Measurements from ENCODE around the gene ZNF653.

ZNF653 gene

GRCh38 chr19:11549386-11549953 is 43.8 kb upstream of the ZNF653 start:
- TF ChIP-seq CTCF (IDR thresholded peaks at IDR 0.05; ENCODE audit: low read depth, low read length): no peak
- H3K4me3 ChIP-seq (ENCODE audit: low read depth, low read length): no peak overlapping the region

- no peak overlapping the region for H3K4me3 ChIP-seq (ENCODE audit: low read depth, low read length)
- TF ChIP-seq CTCF (IDR thresholded peaks at IDR 0.05; ENCODE audit: low read depth, low read length): no peak
Observed at GRCh38 chr19:11547929-11548700, 42.5 kb upstream of the ZNF653 start.

DNA sequence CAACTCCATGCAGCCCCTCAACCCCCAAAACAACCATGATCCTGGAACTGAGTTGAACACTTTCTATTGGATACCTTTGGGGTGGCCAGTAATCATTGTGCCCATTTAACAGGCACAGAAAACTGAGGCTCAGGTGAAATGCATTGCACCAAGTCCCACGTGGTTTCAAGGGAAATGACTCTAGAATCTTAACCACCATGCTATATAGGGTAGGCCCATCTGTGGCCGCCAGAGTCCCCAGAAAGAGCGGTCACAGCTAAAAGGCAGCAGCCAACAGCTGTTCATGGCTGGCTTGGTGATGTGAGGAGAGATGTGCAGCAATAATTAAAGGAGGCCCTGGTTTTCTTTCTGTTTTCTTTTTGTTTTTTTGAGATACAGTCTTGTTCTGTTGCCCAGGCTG is 35.6 kb upstream of the ZNF653 start:
- no peak overlapping the region for H3K4me3 ChIP-seq (ENCODE audit: low read depth, low read length)
- no peak for TF ChIP-seq CTCF (IDR thresholded peaks at IDR 0.05; ENCODE audit: low read depth, low read length)

GRCh38 chr19:11540645-11541044 is 35.0 kb upstream of the ZNF653 start:
- no peak overlapping the region for H3K4me3 ChIP-seq (ENCODE audit: low read depth, low read length)
- no peak for TF ChIP-seq CTCF (IDR thresholded peaks at IDR 0.05; ENCODE audit: low read depth, low read length)

DNA sequence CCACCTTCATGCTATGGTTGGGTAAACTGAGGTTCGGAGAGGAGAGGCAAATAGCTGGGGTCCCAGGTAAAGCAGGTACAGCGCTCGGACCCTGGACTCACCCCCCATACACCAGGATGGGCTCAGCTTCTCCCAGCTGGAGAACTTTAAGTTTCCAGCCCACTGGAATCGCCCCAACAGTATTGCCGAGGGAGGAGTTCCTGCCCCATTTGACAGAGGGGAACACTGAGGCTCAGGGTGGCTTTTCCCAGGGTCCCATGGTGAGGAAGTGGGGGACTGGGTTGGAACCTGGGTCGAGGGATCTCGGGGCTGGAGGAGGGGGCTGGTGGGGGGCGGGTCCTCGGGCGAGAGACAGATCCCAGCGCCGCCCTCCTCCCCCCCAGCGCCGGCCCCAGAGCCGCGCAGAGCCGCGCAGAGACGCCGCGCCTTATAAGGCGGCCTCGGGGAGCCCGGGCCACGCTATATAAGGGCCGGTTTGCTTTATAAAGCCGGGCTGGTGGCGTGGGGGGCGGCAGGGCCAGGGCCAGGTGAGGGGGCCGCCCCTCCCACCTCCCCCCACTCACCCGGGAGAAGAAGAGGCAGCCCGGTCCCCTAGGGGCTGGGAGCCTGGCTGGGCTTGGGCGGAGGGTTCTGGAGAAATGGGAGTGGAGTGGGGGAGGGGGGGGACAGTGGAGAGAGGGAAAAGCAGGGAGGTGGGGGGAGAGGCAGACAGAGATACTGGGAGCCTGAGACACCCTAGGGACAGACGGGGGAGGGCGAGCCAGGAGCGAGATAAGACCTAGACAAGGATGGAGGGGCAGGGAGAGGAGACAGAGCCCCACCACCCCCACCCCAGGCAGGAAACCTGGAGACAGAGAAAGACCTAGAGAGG is 34.1 kb upstream of the ZNF653 start:
- H3K4me3 ChIP-seq (ENCODE audit: low read depth, low read length): peak overlapping the region; percentile 63
- TF ChIP-seq CTCF (IDR thresholded peaks at IDR 0.05; ENCODE audit: low read depth, low read length): no peak

DNA sequence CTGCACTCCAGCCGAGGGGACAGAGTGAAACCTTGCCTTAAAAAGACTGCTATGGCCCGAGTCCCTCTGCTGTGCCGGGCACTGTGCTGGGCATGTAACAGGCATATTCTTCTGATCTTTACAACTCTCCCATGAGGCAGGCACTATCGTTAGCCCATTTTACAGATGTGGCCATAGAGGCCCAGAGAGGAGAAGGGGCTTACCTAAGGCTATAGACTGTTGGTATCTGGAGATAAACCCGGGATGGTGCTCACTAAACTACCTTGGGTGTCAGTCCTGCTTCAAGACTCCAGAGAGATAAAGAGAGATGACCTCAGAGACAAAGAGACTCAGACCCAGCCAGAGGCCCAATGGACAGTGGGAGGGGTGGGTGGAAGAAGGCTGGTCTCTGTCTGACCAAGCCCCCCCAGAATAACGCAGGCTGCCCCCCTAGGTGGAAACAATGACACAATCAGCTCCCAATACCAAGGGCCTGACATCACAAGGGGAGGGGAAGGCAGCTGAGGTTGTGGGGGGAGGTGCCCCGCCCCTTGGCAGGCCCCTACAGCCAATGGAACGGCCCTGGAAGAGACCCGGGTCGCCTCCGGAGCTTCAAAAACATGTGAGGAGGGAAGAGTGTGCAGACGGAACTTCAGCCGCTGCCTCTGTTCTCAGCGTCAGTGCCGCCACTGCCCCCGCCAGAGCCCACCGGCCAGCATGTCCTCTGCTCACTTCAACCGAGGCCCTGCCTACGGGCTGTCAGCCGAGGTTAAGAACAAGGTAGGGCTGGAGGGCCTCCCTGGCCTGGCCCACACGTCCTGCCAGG is 32.8 kb upstream of the ZNF653 start, which contains the start of gene CNN1:
TSS of gene CNN1 (plus strand) at position 620 of the 805 bp plus-strand sequence. CDS start at position 697, 77 bp downstream.
- peak within 1 kb of the TSS; percentile 63 for H3K4me3 ChIP-seq (ENCODE audit: low read depth, low read length)
- TF ChIP-seq CTCF (IDR thresholded peaks at IDR 0.05; ENCODE audit: low read depth, low read length): no peak

Measured in WI38 (cell line).